Measurements from ENCODE around the gene STX5. TPM values are rescaled to one million over a fixed set of nuclear protein-coding genes. Genes with fewer than 3 reads are reported as not detected.

Gene STX5
- total and polyA plus RNA-seq, 11 donors, result 8.6 to 36.1 (median 18.9) TPM

GRCh38 chr11:62816557-62816956 is 15.3 kb downstream of the STX5 start:
- DNase-seq (no peak), ATAC-seq (peak in 1 of 4 donors; percentile 49)
- TF ChIP-seq CTCF (IDR thresholded peaks at IDR 0.05), result no peak
- TF ChIP-seq POLR2A (IDR thresholded peaks at IDR 0.05), result no peak
- 84 to 92% (median 86%) methylated on average over 8 of the region's 8 CpGs for WGBS, 4 donors
- peaks cover 0 to 86% (median 78%) of the 10 kb centered on the region in 9 donors for H3K36me3 ChIP-seq
- H3K27ac ChIP-seq, result peak overlapping the region in 1 of 12 donors; percentile 87
- intact Hi-C loops (cut with DNase I), result no loop called here
- H3K4me3 ChIP-seq, result peak overlapping the region in 1 of 12 donors; percentile 18
- no peaks in the 10 kb centered on the region for H3K27me3 ChIP-seq
- peaks cover 0 to 26% (median 0%) of the 10 kb centered on the region in 12 donors for H3K4me1 ChIP-seq
- no peaks in the 10 kb centered on the region for H3K9me3 ChIP-seq

GRCh38 chr11:62811659-62812058 is 20.2 kb downstream of the STX5 start:
- Histone ChIP-seq H3K4me1 (peaks cover 0 to 18% (median 1%) of the 10 kb centered on the region in 12 donors), H3K9me3 (no peaks in the 10 kb centered on the region), H3K4me3 (no peak overlapping the region), H3K36me3 (peaks cover 0 to 44% (median 29%) of the 10 kb centered on the region in 9 donors), H3K27ac (no peak overlapping the region), H3K27me3 (no peaks in the 10 kb centered on the region)
- 77 to 85% (median 79%) methylated on average over 2 of the region's 2 CpGs for WGBS, 4 donors
- ATAC-seq (no peak), DNase-seq (no peak)
- intact Hi-C loops (cut with DNase I), result no loop called here
- TF ChIP-seq POLR2A (IDR thresholded peaks at IDR 0.05) (no peak), CTCF (IDR thresholded peaks at IDR 0.05) (no peak)

- Histone ChIP-seq H3K9me3 (no peaks in the 10 kb centered on the region), H3K27ac (no peak overlapping the region), H3K4me1 (peaks cover 0 to 20% (median 7%) of the 10 kb centered on the region in 12 donors), H3K4me3 (no peak overlapping the region), H3K36me3 (peaks cover 0 to 35% (median 20%) of the 10 kb centered on the region in 9 donors), H3K27me3 (no peaks in the 10 kb centered on the region)
- intact Hi-C loops (cut with DNase I), result no loop called here
- ATAC-seq, result no peak
- 30 to 38% (median 35%) methylated on average over 1 of the region's 1 CpG for WGBS, 4 donors
- no peak for DNase-seq
- no peak for TF ChIP-seq POLR2A (IDR thresholded peaks at IDR 0.05)
- no peak for TF ChIP-seq CTCF (IDR thresholded peaks at IDR 0.05)
Observed at GRCh38 chr11:62810748-62811147, 21.1 kb downstream of the STX5 start.

GRCh38 chr11:62806611-62807121 is 25.2 kb downstream of the STX5 start:
- H3K4me3 ChIP-seq, result peak overlapping the region in 4 of 12 donors; percentile 12 to 91 (median 83)

More at GRCh38 chr11:62806611-62807121, 25.2 kb downstream of the STX5 start:
- Histone ChIP-seq H3K27me3 (no peaks in the 10 kb centered on the region), H3K36me3 (peaks cover 0 to 31% (median 22%) of the 10 kb centered on the region in 9 donors), H3K4me1 (peaks cover 0 to 39% (median 22%) of the 10 kb centered on the region in 12 donors), H3K27ac (peak overlapping the region; percentile 56 to 95 (median 90)), H3K9me3 (no peaks in the 10 kb centered on the region)
- ATAC-seq, result peak; percentile 51 to 70 (median 66)
- WGBS, 4 donors, result 33 to 57% (median 46%) methylated on average over 5 of the region's 5 CpGs
- TF ChIP-seq POLR2A (IDR thresholded peaks at IDR 0.05) (no peak), CTCF (IDR thresholded peaks at IDR 0.05) (no peak)
- DNase-seq, result peak in 4 of 5 donors; percentile 33 to 63 (median 48)
- intact Hi-C loops (cut with DNase I), result no loop called here
